Neural progenitor cell (in vitro differentiated cells): Measurements from ENCODE around the gene NUTF2. TPM values are rescaled to one million over a fixed set of nuclear protein-coding genes. Genes with fewer than 3 reads are reported as not detected.

Source experiments
- DNase-seq: peaks from one replicate; pipeline ENCODE4 v3.0.0-alpha.2; 2016; ENCODE audit warnings: low spot score
- H2AFZ ChIP-seq: fragments of 200-600 bp; sonication (generic); replicated peaks from 2 replicates; pipeline ENCODE4 v1.6.1; 2016; ENCODE audit warnings: antibody characterized with exemption
- H3F3A ChIP-seq: fragments of 200-600 bp; sonication (generic); 2 replicates; pipeline ENCODE4 v1.6.1; 2016; ENCODE audit warnings: antibody characterized with exemption, low read depth
- H3K27ac ChIP-seq: fragments of 200-600 bp; sonication (generic); 2 replicates; pipeline ENCODE4 v1.5.1; 2016; ENCODE audit warnings: mild to moderate bottlenecking
- H3K27me3 ChIP-seq: fragments of 200-600 bp; sonication (generic); 2 replicates; pipeline ENCODE4 v1.6.1; 2016; ENCODE audit warnings: mild to moderate bottlenecking, moderate library complexity
- H3K36me3 ChIP-seq: fragments of 200-600 bp; sonication (generic); 2 replicates; pipeline ENCODE4 v1.5.1; 2016
- H3K4me1 ChIP-seq: fragments of 200-600 bp; sonication (generic); 2 replicates; pipeline ENCODE4 v1.6.1; 2016; ENCODE audit warnings: mixed run types
- H3K4me2 ChIP-seq: fragments of 200-600 bp; sonication (generic); 2 replicates; pipeline ENCODE4 v1.6.1; 2016
- H3K4me3 ChIP-seq: fragments of 200-600 bp; sonication (generic); 2 replicates; pipeline ENCODE4 v1.5.1; 2016
- H3K79me2 ChIP-seq: fragments of 200-600 bp; sonication (generic); 2 replicates; pipeline ENCODE4 v1.6.1; 2016; ENCODE audit warnings: low read depth
- H3K9ac ChIP-seq: fragments of 200-600 bp; sonication (generic); 2 replicates; pipeline ENCODE4 v1.6.1; 2016
- H3K9me3 ChIP-seq: fragments of 200-600 bp; sonication (generic); 2 replicates; pipeline ENCODE4 v1.5.1; 2016; ENCODE audit warnings: low read depth
- H4K20me1 ChIP-seq: fragments of 200-600 bp; sonication (generic); 2 replicates; pipeline ENCODE4 v1.6.1; 2016; ENCODE audit warnings: low read depth
- H3K27ac Mint-ChIP-seq: 3 replicates; pipeline ENCODE4 v1.8.0; 2021; ENCODE audit warnings: mixed read lengths
- H3K27me3 Mint-ChIP-seq: 2 replicates; pipeline ENCODE4 v1.8.0; 2022; ENCODE audit warnings: low read depth, mild to moderate bottlenecking, inconsistent platforms, moderate library complexity, mixed read lengths; ENCODE audit not compliant: insufficient read depth
- H3K36me3 Mint-ChIP-seq: 3 replicates; pipeline ENCODE4 v1.8.0; 2021; ENCODE audit warnings: mixed read lengths
- H3K4me1 Mint-ChIP-seq: 3 replicates; pipeline ENCODE4 v1.8.0; 2021; ENCODE audit warnings: mixed read lengths
- H3K4me3 Mint-ChIP-seq: 3 replicates; pipeline ENCODE4 v1.8.0; 2021; ENCODE audit warnings: mild to moderate bottlenecking, moderate library complexity, mixed read lengths
- H3K9me3 Mint-ChIP-seq: 3 replicates; pipeline ENCODE4 v1.8.0; 2020; ENCODE audit warnings: mixed read lengths
- CTCF ChIP-seq: fragments of 200-600 bp; sonication (generic); IDR thresholded peaks from 2 replicates; pipeline ENCODE4 v1.5.1; 2017; ENCODE audit warnings: antibody characterized with exemption, mild to moderate bottlenecking
- EZH2 ChIP-seq: fragments of 200-600 bp; sonication (generic); IDR thresholded peaks from 2 replicates; pipeline ENCODE4 v1.6.1; 2017; ENCODE audit warnings: antibody characterized with exemption, mild to moderate bottlenecking, moderate library complexity
- EZH2phosphoT487 ChIP-seq: fragments of 200-600 bp; sonication (generic); IDR thresholded peaks from 2 replicates; pipeline ENCODE4 v1.6.1; 2017; ENCODE audit warnings: antibody characterized with exemption
- total RNA-seq: library from RNA; depleted of rRNA; stranded (reverse); fragments of >200 nt; gene quantifications from 2 replicates; pipeline ENCODE4 v1.2.3, GENCODE V29; 2015; ENCODE audit warnings: low replicate concordance

The NUTF2 gene
- total RNA-seq, 1 donor from 2014 or later = 133 TPM

- no peak for TF ChIP-seq EZH2phosphoT487
- no peak for TF ChIP-seq EZH2
- TF ChIP-seq CTCF = no peak
- Histone ChIP-seq H3K4me3 (no peak overlapping the region), H3K9ac (no peak overlapping the region), H2AFZ (no peak overlapping the region), H3K4me2 (no peak overlapping the region), H3K27ac (no peak overlapping the region), H3K36me3 (no peaks in the 10 kb centered on the region), H3K79me2 (peaks cover 15% of the 10 kb centered on the region), H3K27me3 (no peaks in the 10 kb centered on the region), H3K9me3 (no peaks in the 10 kb centered on the region), H3K4me1 (peaks cover 7% of the 10 kb centered on the region), H4K20me1 (no peaks in the 10 kb centered on the region), H3F3A (no peaks in the 10 kb centered on the region)
- peaks cover 5% of the 10 kb centered on the region for H3K27me3 Mint-ChIP-seq
- peaks cover 9% of the 10 kb centered on the region for H3K36me3 Mint-ChIP-seq
- no peak overlapping the region for H3K27ac Mint-ChIP-seq
- no peak for DNase-seq
- H3K4me1 Mint-ChIP-seq = peaks cover 9% of the 10 kb centered on the region
- H3K9me3 Mint-ChIP-seq = no peaks in the 10 kb centered on the region
- no peak overlapping the region for H3K4me3 Mint-ChIP-seq
Observed at GRCh38 chr16:67828651-67829050, 18.1 kb upstream of the NUTF2 start.

GRCh38 chr16:67833030-67833414, 13.7 kb upstream of the NUTF2 start:
- H3K27me3 ChIP-seq = no peaks in the 10 kb centered on the region
- H3K36me3 ChIP-seq = no peaks in the 10 kb centered on the region
- H3K9me3 ChIP-seq = no peaks in the 10 kb centered on the region
- peak overlapping the region; percentile 80 for H3K9ac ChIP-seq
- H3K4me3 ChIP-seq = peak overlapping the region; percentile 76
- Mint-ChIP-seq H3K9me3 (no peaks in the 10 kb centered on the region), H3K4me1 (peaks cover 9% of the 10 kb centered on the region), H3K27ac (no peak overlapping the region), H3K27me3 (peaks cover 9% of the 10 kb centered on the region), H3K36me3 (no peaks in the 10 kb centered on the region), H3K4me3 (peak overlapping the region; percentile 90)
- H3K79me2 ChIP-seq = peaks cover 15% of the 10 kb centered on the region
- no peak overlapping the region for H3K27ac ChIP-seq
- no peak for TF ChIP-seq CTCF
- H3K4me2 ChIP-seq = peak overlapping the region; percentile 86
- no peaks in the 10 kb centered on the region for H4K20me1 ChIP-seq
- no peak for DNase-seq
- no peaks in the 10 kb centered on the region for H3K4me1 ChIP-seq
- no peaks in the 10 kb centered on the region for H3F3A ChIP-seq
- peak overlapping the region; percentile 55 for H2AFZ ChIP-seq

- H3K36me3 ChIP-seq = no peaks in the 10 kb centered on the region
- TF ChIP-seq EZH2 = no peak
- no peak for TF ChIP-seq EZH2phosphoT487
- no peak for TF ChIP-seq CTCF
- no peaks in the 10 kb centered on the region for H3K4me1 ChIP-seq
- DNase-seq = peak; percentile 97
- H4K20me1 ChIP-seq = no peaks in the 10 kb centered on the region
- Mint-ChIP-seq H3K4me1 (peaks cover 9% of the 10 kb centered on the region), H3K4me3 (peak overlapping the region; percentile 90), H3K9me3 (no peaks in the 10 kb centered on the region), H3K27me3 (peaks cover 9% of the 10 kb centered on the region), H3K27ac (peak overlapping the region; percentile 42), H3K36me3 (no peaks in the 10 kb centered on the region)
- H3K27ac ChIP-seq = no peak overlapping the region
- H3K9ac ChIP-seq = peak overlapping the region; percentile 80
- H3F3A ChIP-seq = no peaks in the 10 kb centered on the region
- H3K27me3 ChIP-seq = no peaks in the 10 kb centered on the region
- peak overlapping the region; percentile 76 for H3K4me3 ChIP-seq
- peak overlapping the region; percentile 55 for H2AFZ ChIP-seq
- peaks cover 15% of the 10 kb centered on the region for H3K79me2 ChIP-seq
- peak overlapping the region; percentile 86 for H3K4me2 ChIP-seq
- H3K9me3 ChIP-seq = no peaks in the 10 kb centered on the region
Observed at GRCh38 chr16:67833415-67834241, 13.1 kb upstream of the NUTF2 start.
